LNCAP (cell line): ENCODE results near the gene TXN2.
A peak's percentile ranks its signal among the peaks of the same experiment; 100 is the strongest.

Source experiments
- CTCF ChIP-seq: fragments of 450-650 bp; IDR thresholded peaks from 2 replicates; pipeline ENCODE4 v1.5.1; 2017; ENCODE audit warnings: mild to moderate bottlenecking

TXN2 gene

GRCh38 chr22:36475341-36475740, 6.1 kb downstream of the TXN2 start:
- TF ChIP-seq CTCF: no peak

GRCh38 chr22:36472689-36473088, 8.8 kb downstream of the TXN2 start:
- TF ChIP-seq CTCF: no peak

- TF ChIP-seq CTCF: no peak
Observed at GRCh38 chr22:36471341-36471821, 10.1 kb downstream of the TXN2 start.

GRCh38 chr22:36470994-36471331, 10.5 kb downstream of the TXN2 start:
- TF ChIP-seq CTCF: no peak

GRCh38 chr22:36470162-36470993, 11.1 kb downstream of the TXN2 start:
- TF ChIP-seq CTCF: peak; percentile 91

- no peak for TF ChIP-seq CTCF
Observed at GRCh38 chr22:36469094-36469710, 12.2 kb downstream of the TXN2 start.

GRCh38 chr22:36467946-36468345, 13.5 kb downstream of the TXN2 start:
- no peak for TF ChIP-seq CTCF
